ENCODE measurements around the gene FAM111A.
A peak's percentile ranks its signal among the peaks of the same experiment; 100 is the strongest.

The FAM111A gene

GRCh38 chr11:59173964-59174663 lies 31.5 kb downstream of the FAM111A start:
- peak in 9 of 42 donors; percentile 17 to 69 (median 36) for DNase-seq
- intact Hi-C loops (cut with DNase I): loop anchor here (5.0 kb wide), 1 partner anchor 108 kb away; no protein-coding TSS in a partner anchor

GRCh38 chr11:59174664-59175033 lies 32.0 kb downstream of the FAM111A start:
- intact Hi-C loops (cut with DNase I): loop anchor here (5.0 kb wide), 1 partner anchor 108 kb away; no protein-coding TSS in a partner anchor
- DNase-seq: peak in 10 of 42 donors; percentile 12 to 66 (median 40)

GRCh38 chr11:59175091-59175501 lies 32.4 kb downstream of the FAM111A start:
- intact Hi-C loops (cut with DNase I): no loop called here
- DNase-seq: peak in 14 of 42 donors; percentile 19 to 61 (median 44)

GRCh38 chr11:59176330-59176729 lies 33.7 kb downstream of the FAM111A start:
- DNase-seq: no peak
- intact Hi-C loops (cut with DNase I): no loop called here

GRCh38 chr11:59178402-59178801 lies 35.7 kb downstream of the FAM111A start:
- no peak for DNase-seq
- intact Hi-C loops (cut with DNase I): no loop called here

- DNase-seq: no peak
- intact Hi-C loops (cut with DNase I): no loop called here
Observed at GRCh38 chr11:59179121-59179520, 36.5 kb downstream of the FAM111A start.

- intact Hi-C loops (cut with DNase I): no loop called here
- DNase-seq: peak in 21 of 42 donors; percentile 20 to 78 (median 51)
Observed at GRCh38 chr11:59180168-59180776, 37.6 kb downstream of the FAM111A start.

GRCh38 chr11:59180907-59181306 lies 38.3 kb downstream of the FAM111A start:
- intact Hi-C loops (cut with DNase I): no loop called here
- DNase-seq: no peak

- intact Hi-C loops (cut with DNase I): no loop called here
- no peak for DNase-seq
Observed at GRCh38 chr11:59181746-59182456, 39.2 kb downstream of the FAM111A start.

- intact Hi-C loops (cut with DNase I): no loop called here
- DNase-seq: no peak
Observed at GRCh38 chr11:59182457-59183151, 39.9 kb downstream of the FAM111A start.

GRCh38 chr11:59183771-59184170 lies 41.1 kb downstream of the FAM111A start:
- intact Hi-C loops (cut with DNase I): no loop called here
- DNase-seq: no peak

- no peak for DNase-seq
- intact Hi-C loops (cut with DNase I): no loop called here
Observed at GRCh38 chr11:59184691-59185339, 42.2 kb downstream of the FAM111A start.

GRCh38 chr11:59185386-59185945 lies 42.8 kb downstream of the FAM111A start:
- DNase-seq: no peak
- intact Hi-C loops (cut with DNase I): no loop called here

- peak in 39 of 42 donors; percentile 37 to 86 (median 65) for DNase-seq
- intact Hi-C loops (cut with DNase I): no loop called here
Observed at GRCh38 chr11:59186130-59186594, 43.5 kb downstream of the FAM111A start.

- no peak for DNase-seq
- intact Hi-C loops (cut with DNase I): no loop called here
Observed at GRCh38 chr11:59187035-59187434, 44.4 kb downstream of the FAM111A start.

- DNase-seq: peak in 6 of 42 donors; percentile 37 to 55 (median 43)
- intact Hi-C loops (cut with DNase I): no loop called here
Observed at GRCh38 chr11:59187587-59187986, 44.9 kb downstream of the FAM111A start.

GRCh38 chr11:59188954-59189353 lies 46.3 kb downstream of the FAM111A start:
- intact Hi-C loops (cut with DNase I): no loop called here
- DNase-seq: peak in 1 of 42 donors; percentile 8

- peak in 1 of 42 donors; percentile 31 for DNase-seq
Observed at GRCh38 chr11:59189986-59190385, 47.3 kb downstream of the FAM111A start.

More at GRCh38 chr11:59189986-59190385, 47.3 kb downstream of the FAM111A start:
- intact Hi-C loops (cut with DNase I): no loop called here
